Subcutaneous abdominal adipose tissue (tissue), 5 donors: ENCODE measurements around the gene NEK6.
A peak's percentile ranks its signal among the peaks of the same experiment; 100 is the strongest.
"Not testable (repeated sequence)": the region's sequence is repeated elsewhere in the genome, so short reads cannot be mapped to it uniquely, and the experiment has no call there.

Experiments
- H3K27ac ChIP-seq: one replicate; pipeline ENCODE4 v1.7.0; 2013; ENCODE audit warnings: low read depth, mild to moderate bottlenecking, inconsistent platforms, low read length, moderate library complexity
- H3K27me3 ChIP-seq, 5 donors: one replicate each; pipeline ENCODE4 v1.7.0; 2013; ENCODE audit warnings: low read length in 5 of 5, inconsistent platforms in 1 of 5; ENCODE audit not compliant: control insufficient read depth in 5 of 5, insufficient read depth in 4 of 5
- H3K36me3 ChIP-seq, 5 donors: one replicate each; pipeline ENCODE4 v1.7.0; 2013; ENCODE audit warnings: low read length in 5 of 5; ENCODE audit not compliant: control insufficient read depth in 5 of 5, insufficient read depth in 5 of 5
- H3K4me1 ChIP-seq, 5 donors: one replicate each; pipeline ENCODE4 v1.7.0; 2013; ENCODE audit warnings: low read length in 5 of 5, mild to moderate bottlenecking in 3 of 5, moderate library complexity in 1 of 5; ENCODE audit not compliant: control insufficient read depth in 5 of 5, insufficient read depth in 5 of 5
- H3K4me3 ChIP-seq, 5 donors: one replicate each; pipeline ENCODE4 v1.7.0; 2013; ENCODE audit warnings: low read length in 5 of 5, low read depth in 1 of 5
- H3K9ac ChIP-seq, 5 donors: one replicate each; pipeline ENCODE4 v1.7.0; 2013; ENCODE audit warnings: low read length in 5 of 5, mild to moderate bottlenecking in 4 of 5, moderate library complexity in 3 of 5
- H3K9me3 ChIP-seq, 5 donors: one replicate each; pipeline ENCODE4 v1.7.0; 2013; ENCODE audit warnings: low read length in 5 of 5; ENCODE audit not compliant: control insufficient read depth in 5 of 5
- donor health status: healthy.
- donor health status: healthy.
- donor health status: healthy.
- donor health status: healthy.
- donor health status: healthy.

NEK6 gene

GRCh38 chr9:124248960-124249359 lies 8.8 kb upstream of the NEK6 start:
- no peaks in the 10 kb centered on the region for H3K36me3 ChIP-seq
- no peak overlapping the region for H3K9ac ChIP-seq
- peaks cover 0 to 16% (median 9%) of the 10 kb centered on the region in 5 donors for H3K4me1 ChIP-seq
- H3K4me3 ChIP-seq = no peak overlapping the region
- H3K9me3 ChIP-seq = no peaks in the 10 kb centered on the region
- H3K27me3 ChIP-seq = no peaks in the 10 kb centered on the region
- H3K27ac ChIP-seq = no peak overlapping the region

GRCh38 chr9:124251204-124251603 lies 6.5 kb upstream of the NEK6 start:
- no peaks in the 10 kb centered on the region for H3K36me3 ChIP-seq
- no peak overlapping the region for H3K9ac ChIP-seq
- no peaks in the 10 kb centered on the region for H3K9me3 ChIP-seq
- peaks cover 0 to 18% (median 9%) of the 10 kb centered on the region in 5 donors for H3K4me1 ChIP-seq
- no peaks in the 10 kb centered on the region for H3K27me3 ChIP-seq
- no peak overlapping the region for H3K4me3 ChIP-seq
- no peak overlapping the region for H3K27ac ChIP-seq

- Histone ChIP-seq H3K4me1 (peaks cover 0 to 18% (median 9%) of the 10 kb centered on the region in 5 donors), H3K4me3 (no peak overlapping the region), H3K36me3 (no peaks in the 10 kb centered on the region), H3K27me3 (no peaks in the 10 kb centered on the region), H3K9ac (no peak overlapping the region), H3K27ac (no peak overlapping the region), H3K9me3 (no peaks in the 10 kb centered on the region)
Observed at GRCh38 chr9:124251605-124252378, 6.0 kb upstream of the NEK6 start.

- not testable (repeated sequence) for H3K27me3 ChIP-seq, H3K9ac ChIP-seq, H3K9me3 ChIP-seq, H3K4me3 ChIP-seq, H3K27ac ChIP-seq, H3K36me3 ChIP-seq
- H3K4me1 ChIP-seq = peaks cover 2 to 26% (median 18%) of the 10 kb centered on the region in 5 donors
Observed at GRCh38 chr9:124252878-124253277, 4.9 kb upstream of the NEK6 start.

- H3K27ac ChIP-seq = no peak overlapping the region
- no peaks in the 10 kb centered on the region for H3K9me3 ChIP-seq
- H3K4me3 ChIP-seq = no peak overlapping the region
- H3K9ac ChIP-seq = no peak overlapping the region
- peaks cover 2 to 37% (median 26%) of the 10 kb centered on the region in 5 donors for H3K4me1 ChIP-seq
- H3K36me3 ChIP-seq = no peaks in the 10 kb centered on the region
- H3K27me3 ChIP-seq = no peaks in the 10 kb centered on the region
Observed at GRCh38 chr9:124254261-124254682, 3.5 kb upstream of the NEK6 start.

GRCh38 chr9:124255222-124255621 lies 2.5 kb upstream of the NEK6 start:
- Histone ChIP-seq H3K27ac (no peak overlapping the region), H3K4me3 (no peak overlapping the region), H3K36me3 (no peaks in the 10 kb centered on the region), H3K9me3 (no peaks in the 10 kb centered on the region), H3K27me3 (no peaks in the 10 kb centered on the region), H3K4me1 (peaks cover 7 to 45% (median 35%) of the 10 kb centered on the region in 5 donors), H3K9ac (no peak overlapping the region)

- peak overlapping the region; percentile 30 for H3K27ac ChIP-seq
- no peak overlapping the region for H3K4me3 ChIP-seq
- peaks cover 14 to 54% (median 46%) of the 10 kb centered on the region in 5 donors for H3K4me1 ChIP-seq
- H3K36me3 ChIP-seq = no peaks in the 10 kb centered on the region
- H3K27me3 ChIP-seq = no peaks in the 10 kb centered on the region
- no peaks in the 10 kb centered on the region for H3K9me3 ChIP-seq
- H3K9ac ChIP-seq = no peak overlapping the region
Observed at GRCh38 chr9:124256517-124257069, 1.2 kb upstream of the NEK6 start.

- peaks cover 14 to 54% (median 46%) of the 10 kb centered on the region in 5 donors for H3K4me1 ChIP-seq
- no peaks in the 10 kb centered on the region for H3K27me3 ChIP-seq
- no peaks in the 10 kb centered on the region for H3K9me3 ChIP-seq
- no peaks in the 10 kb centered on the region for H3K36me3 ChIP-seq
- peak overlapping the region in 2 of 5 donors; percentile 1 to 80 for H3K9ac ChIP-seq
- H3K4me3 ChIP-seq = peak overlapping the region; percentile 52 to 93 (median 62)
- peak overlapping the region; percentile 30 for H3K27ac ChIP-seq
Observed at GRCh38 chr9:124257070-124257843, 492 bp upstream of the NEK6 start.

- peak overlapping the region; percentile 98 for H3K27ac ChIP-seq
- peaks cover 0 to 9% (median 0%) of the 10 kb centered on the region in 5 donors for H3K36me3 ChIP-seq
- H3K27me3 ChIP-seq = no peaks in the 10 kb centered on the region
- peak overlapping the region; percentile 83 to 95 (median 93) for H3K4me3 ChIP-seq
- no peaks in the 10 kb centered on the region for H3K9me3 ChIP-seq
- peaks cover 14 to 64% (median 57%) of the 10 kb centered on the region in 5 donors for H3K4me1 ChIP-seq
- H3K9ac ChIP-seq = peak overlapping the region; percentile 63 to 97 (median 94)
Observed at GRCh38 chr9:124258607-124259157, 933 bp downstream of the NEK6 start.
